Measurements from ENCODE around the gene SRD5A1.

Gene SRD5A1

DNA sequence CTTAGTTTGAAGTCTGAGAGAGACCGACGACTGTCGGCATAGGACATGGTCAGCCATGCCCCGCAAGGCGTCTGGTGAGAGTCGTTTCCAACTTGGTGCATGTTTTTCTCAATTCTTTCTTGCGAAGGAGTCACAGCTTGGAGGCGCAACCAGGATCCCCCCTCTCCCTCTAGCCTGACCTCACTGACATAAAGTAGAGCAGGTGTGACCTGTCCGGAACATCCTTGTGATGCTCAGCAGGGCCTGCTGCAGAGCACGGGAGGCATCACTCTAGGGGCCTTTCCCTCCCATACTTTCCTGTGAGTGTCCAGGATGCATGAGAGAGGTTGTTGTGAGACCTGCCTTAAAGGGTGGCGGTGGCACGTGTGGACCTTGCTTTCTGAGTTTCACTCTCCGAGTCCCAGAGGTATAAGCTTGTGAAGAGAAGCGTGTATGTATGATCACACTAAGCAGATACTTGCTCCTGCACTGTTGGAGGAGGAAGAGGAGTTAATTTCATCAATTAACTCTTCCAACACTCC is 85.0 kb downstream of the SRD5A1 start:
- H3K9ac ChIP-seq (ENCODE audit: low read length) = no peak overlapping the region
- H2AK5ac ChIP-seq (ENCODE audit: low read length, severe bottlenecking) = no peak overlapping the region
- no peak overlapping the region for H3K23ac ChIP-seq (ENCODE audit: low read length in 2 of 2)
- H3K18ac ChIP-seq (ENCODE audit: low read depth in 1 of 2, low read length in 2 of 2) = no peak overlapping the region
- DNase-seq = no peak
- no peak overlapping the region for H3K4me3 ChIP-seq (ENCODE audit: insufficient read depth in 1 of 2, low read depth in 1 of 2, low read length in 2 of 2)
- no peak overlapping the region for H2BK5ac ChIP-seq (ENCODE audit: low read depth, low read length, poor library complexity, severe bottlenecking)
- H4K8ac ChIP-seq (ENCODE audit: low read length) = no peak overlapping the region
- H2BK15ac ChIP-seq (ENCODE audit: low read depth, poor library complexity, severe bottlenecking) = no peak overlapping the region
- H2AFZ ChIP-seq (ENCODE audit: low read depth, low read length) = no peak overlapping the region
- H3K14ac ChIP-seq (ENCODE audit: low read length in 2 of 2) = no peak overlapping the region
- 87% methylated on average over 13 of the region's 14 CpGs for WGBS
- H3K27ac ChIP-seq (ENCODE audit: low read length, poor library complexity, severe bottlenecking) = no peak overlapping the region
- peaks cover 3% of the 10 kb centered on the region for H3K79me1 ChIP-seq (replicated peaks; ENCODE audit: low read length, poor library complexity, severe bottlenecking)
- H3K9me3 ChIP-seq (ENCODE audit: control insufficient read depth, low read length) = no peaks in the 10 kb centered on the region
- peaks cover 0 to 23% of the 10 kb centered on the region in 2 experiments for H3K36me3 ChIP-seq (ENCODE audit: control insufficient read depth in 1 of 2, insufficient read depth in 2 of 2, low read depth in 1 of 2, low read length in 2 of 2)
- H3K4me2 ChIP-seq (ENCODE audit: low read length, poor library complexity, severe bottlenecking) = no peak overlapping the region
- no peak overlapping the region for H2BK120ac ChIP-seq (ENCODE audit: low read depth, low read length)
- H3K4me1 ChIP-seq (ENCODE audit: control insufficient read depth, insufficient read depth, low read depth, low read length) = peaks cover 33% of the 10 kb centered on the region
- no peak overlapping the region for H4K91ac ChIP-seq (ENCODE audit: low read length)
- no peaks in the 10 kb centered on the region for H3K27me3 ChIP-seq (ENCODE audit: control insufficient read depth in 1 of 2, insufficient read depth in 1 of 2, low read length in 2 of 2)
- no peak overlapping the region for H2BK12ac ChIP-seq (ENCODE audit: low read length in 2 of 2)
- no peak overlapping the region for H3K4ac ChIP-seq (ENCODE audit: low read depth in 1 of 2, low read length in 2 of 2)

DNA sequence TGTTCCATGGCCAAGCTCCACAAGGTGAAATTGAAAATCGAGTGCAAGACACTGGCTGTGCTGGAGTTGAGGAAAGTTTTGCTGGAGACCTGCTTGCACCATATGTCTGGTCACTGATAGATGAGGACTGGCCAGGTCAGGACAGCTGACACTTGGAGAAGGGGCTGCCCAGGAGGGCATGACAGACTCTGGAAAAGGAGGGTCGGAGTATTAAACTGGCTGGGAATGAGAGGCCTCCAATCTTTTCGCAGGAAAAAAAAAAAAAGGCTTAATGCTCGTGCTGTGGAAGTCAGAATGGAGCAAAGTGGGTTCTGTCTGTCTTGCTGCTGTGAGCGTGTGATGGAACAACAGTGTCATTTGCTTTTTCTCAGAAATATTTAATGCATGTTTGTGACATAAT is 85.5 kb downstream of the SRD5A1 start:
- H3K4me3 ChIP-seq (ENCODE audit: insufficient read depth in 1 of 2, low read depth in 1 of 2, low read length in 2 of 2) = no peak overlapping the region
- no peak overlapping the region for H3K4me2 ChIP-seq (ENCODE audit: low read length, poor library complexity, severe bottlenecking)
- H3K79me1 ChIP-seq (replicated peaks; ENCODE audit: low read length, poor library complexity, severe bottlenecking) = peaks cover 5% of the 10 kb centered on the region
- H3K27ac ChIP-seq (ENCODE audit: low read length, poor library complexity, severe bottlenecking) = no peak overlapping the region
- no peak overlapping the region for H3K18ac ChIP-seq (ENCODE audit: low read depth in 1 of 2, low read length in 2 of 2)
- peaks cover 35% of the 10 kb centered on the region for H3K4me1 ChIP-seq (ENCODE audit: control insufficient read depth, insufficient read depth, low read depth, low read length)
- H2BK120ac ChIP-seq (ENCODE audit: low read depth, low read length) = no peak overlapping the region
- H3K9me3 ChIP-seq (ENCODE audit: control insufficient read depth, low read length) = no peaks in the 10 kb centered on the region
- no peak overlapping the region for H3K14ac ChIP-seq (ENCODE audit: low read length in 2 of 2)
- H2BK15ac ChIP-seq (ENCODE audit: low read depth, poor library complexity, severe bottlenecking) = no peak overlapping the region
- no peak overlapping the region for H3K4ac ChIP-seq (ENCODE audit: low read depth in 1 of 2, low read length in 2 of 2)
- no peak overlapping the region for H3K9ac ChIP-seq (ENCODE audit: low read length)
- DNase-seq = no peak
- no peak overlapping the region for H2BK12ac ChIP-seq (ENCODE audit: low read length in 2 of 2)
- no peak overlapping the region for H2BK5ac ChIP-seq (ENCODE audit: low read depth, low read length, poor library complexity, severe bottlenecking)
- H4K8ac ChIP-seq (ENCODE audit: low read length) = no peak overlapping the region
- H2AK5ac ChIP-seq (ENCODE audit: low read length, severe bottlenecking) = no peak overlapping the region
- no peak overlapping the region for H4K91ac ChIP-seq (ENCODE audit: low read length)
- no peak overlapping the region for H2AFZ ChIP-seq (ENCODE audit: low read depth, low read length)
- WGBS = 94% methylated on average over 4 of the region's 5 CpGs
- no peak overlapping the region for H3K23ac ChIP-seq (ENCODE audit: low read length in 2 of 2)
- peaks cover 0 to 25% of the 10 kb centered on the region in 2 experiments for H3K36me3 ChIP-seq (ENCODE audit: control insufficient read depth in 1 of 2, insufficient read depth in 2 of 2, low read depth in 1 of 2, low read length in 2 of 2)
- no peaks in the 10 kb centered on the region for H3K27me3 ChIP-seq (ENCODE audit: control insufficient read depth in 1 of 2, insufficient read depth in 1 of 2, low read length in 2 of 2)

- no peak overlapping the region for H3K9ac ChIP-seq (ENCODE audit: low read length)
- no peak overlapping the region for H4K91ac ChIP-seq (ENCODE audit: low read length)
- no peak overlapping the region for H2BK5ac ChIP-seq (ENCODE audit: low read depth, low read length, poor library complexity, severe bottlenecking)
- H3K4me1 ChIP-seq (ENCODE audit: control insufficient read depth, insufficient read depth, low read depth, low read length) = peaks cover 36% of the 10 kb centered on the region
- H3K79me1 ChIP-seq (replicated peaks; ENCODE audit: low read length, poor library complexity, severe bottlenecking) = peaks cover 8% of the 10 kb centered on the region
- H3K27ac ChIP-seq (ENCODE audit: low read length, poor library complexity, severe bottlenecking) = no peak overlapping the region
- H3K23ac ChIP-seq (ENCODE audit: low read length in 2 of 2) = peak overlapping the region in 1 of 2 experiments; percentile 43
- H3K14ac ChIP-seq (ENCODE audit: low read length in 2 of 2) = no peak overlapping the region
- no peak overlapping the region for H3K18ac ChIP-seq (ENCODE audit: low read depth in 1 of 2, low read length in 2 of 2)
- H2BK15ac ChIP-seq (ENCODE audit: low read depth, poor library complexity, severe bottlenecking) = no peak overlapping the region
- no peak for DNase-seq
- H4K8ac ChIP-seq (ENCODE audit: low read length) = no peak overlapping the region
- H3K4me3 ChIP-seq (ENCODE audit: insufficient read depth in 1 of 2, low read depth in 1 of 2, low read length in 2 of 2) = no peak overlapping the region
- H3K4ac ChIP-seq (ENCODE audit: low read depth in 1 of 2, low read length in 2 of 2) = no peak overlapping the region
- H2AK5ac ChIP-seq (ENCODE audit: low read length, severe bottlenecking) = no peak overlapping the region
- WGBS = 95% methylated on average over 5 of the region's 5 CpGs
- H3K9me3 ChIP-seq (ENCODE audit: control insufficient read depth, low read length) = no peaks in the 10 kb centered on the region
- H2AFZ ChIP-seq (ENCODE audit: low read depth, low read length) = no peak overlapping the region
- H3K36me3 ChIP-seq (ENCODE audit: control insufficient read depth in 1 of 2, insufficient read depth in 2 of 2, low read depth in 1 of 2, low read length in 2 of 2) = peaks cover 0 to 28% of the 10 kb centered on the region in 2 experiments
- H2BK120ac ChIP-seq (ENCODE audit: low read depth, low read length) = no peak overlapping the region
- no peak overlapping the region for H3K4me2 ChIP-seq (ENCODE audit: low read length, poor library complexity, severe bottlenecking)
- no peaks in the 10 kb centered on the region for H3K27me3 ChIP-seq (ENCODE audit: control insufficient read depth in 1 of 2, insufficient read depth in 1 of 2, low read length in 2 of 2)
- H2BK12ac ChIP-seq (ENCODE audit: low read length in 2 of 2) = no peak overlapping the region
Observed at GRCh38 chr5:6719417-6719816, 86.2 kb downstream of the SRD5A1 start.

DNA sequence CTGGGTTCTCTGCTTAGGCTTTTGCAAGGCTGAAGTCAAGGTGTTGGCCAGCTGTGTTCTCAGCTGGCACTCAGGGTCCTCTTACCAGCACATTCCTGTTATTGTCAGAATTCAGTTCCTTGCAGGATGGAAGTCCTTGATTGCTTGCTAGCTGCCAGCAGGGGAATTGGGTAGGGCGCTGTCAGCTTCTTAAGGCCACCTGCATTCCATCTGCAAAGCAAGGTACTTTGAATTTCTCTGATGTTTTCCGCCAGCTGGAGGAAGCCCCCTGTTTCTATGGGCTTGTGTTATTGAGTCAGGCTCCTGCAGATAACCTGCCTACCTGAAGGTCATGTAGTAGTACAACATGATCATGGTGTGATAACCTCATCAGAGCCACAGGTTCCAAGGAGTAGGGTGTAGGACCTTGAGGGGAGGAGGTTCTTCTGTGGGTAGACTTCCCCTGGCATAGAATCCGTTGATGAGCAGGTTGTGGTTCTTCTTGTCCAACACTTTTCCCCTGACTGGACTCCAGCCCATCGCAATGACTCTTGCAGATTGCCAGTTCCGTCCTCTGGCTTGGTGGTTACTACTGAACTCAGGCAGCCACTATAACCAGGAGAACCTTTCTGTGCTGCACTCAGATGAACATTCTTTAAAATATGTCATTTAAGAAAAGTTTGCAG is 86.8 kb downstream of the SRD5A1 start:
- WGBS = 96% methylated on average over 5 of the region's 5 CpGs
- Histone ChIP-seq H4K91ac (ENCODE audit: low read length) (no peak overlapping the region), H3K9ac (ENCODE audit: low read length) (no peak overlapping the region), H3K79me1 (replicated peaks; ENCODE audit: low read length, poor library complexity, severe bottlenecking) (peaks cover 10% of the 10 kb centered on the region), H3K27me3 (ENCODE audit: control insufficient read depth in 1 of 2, insufficient read depth in 1 of 2, low read length in 2 of 2) (no peaks in the 10 kb centered on the region), H3K18ac (ENCODE audit: low read depth in 1 of 2, low read length in 2 of 2) (no peak overlapping the region), H3K23ac (ENCODE audit: low read length in 2 of 2) (no peak overlapping the region), H3K36me3 (ENCODE audit: control insufficient read depth in 1 of 2, insufficient read depth in 2 of 2, low read depth in 1 of 2, low read length in 2 of 2) (peaks cover 0 to 31% of the 10 kb centered on the region in 2 experiments), H3K4me2 (ENCODE audit: low read length, poor library complexity, severe bottlenecking) (no peak overlapping the region), H3K27ac (ENCODE audit: low read length, poor library complexity, severe bottlenecking) (no peak overlapping the region), H2BK5ac (ENCODE audit: low read depth, low read length, poor library complexity, severe bottlenecking) (no peak overlapping the region), H3K14ac (ENCODE audit: low read length in 2 of 2) (no peak overlapping the region), H2BK120ac (ENCODE audit: low read depth, low read length) (no peak overlapping the region), H3K4me1 (ENCODE audit: control insufficient read depth, insufficient read depth, low read depth, low read length) (peaks cover 38% of the 10 kb centered on the region), H4K8ac (ENCODE audit: low read length) (no peak overlapping the region), H2BK12ac (ENCODE audit: low read length in 2 of 2) (no peak overlapping the region), H2BK15ac (ENCODE audit: low read depth, poor library complexity, severe bottlenecking) (no peak overlapping the region), H3K9me3 (ENCODE audit: control insufficient read depth, low read length) (no peaks in the 10 kb centered on the region), H3K4ac (ENCODE audit: low read depth in 1 of 2, low read length in 2 of 2) (no peak overlapping the region), H3K4me3 (ENCODE audit: insufficient read depth in 1 of 2, low read depth in 1 of 2, low read length in 2 of 2) (no peak overlapping the region), H2AFZ (ENCODE audit: low read depth, low read length) (no peak overlapping the region), H2AK5ac (ENCODE audit: low read length, severe bottlenecking) (no peak overlapping the region)
- DNase-seq = no peak
